OCI-LY3 (cell line): ENCODE measurements around the gene COL26A1.

Experiments
- H2AFZ ChIP-seq: fragments of 200-600, 300-600 bp; shearing (Covaris generic); 2 replicates; pipeline ENCODE4 v1.6.0; 2014; ENCODE audit warnings: antibody characterized with exemption, low read depth, low read length
- H3K27ac ChIP-seq: fragments of 200-600, 300-600 bp; sonication (generic); 2 replicates; pipeline ENCODE4 v1.5.1; 2014; ENCODE audit warnings: mild to moderate bottlenecking, low read length, moderate library complexity, mixed read lengths
- H3K27me3 ChIP-seq: fragments of 200-600, 300-600 bp; sonication (generic); 2 replicates; pipeline ENCODE4 v1.6.1; 2014; ENCODE audit warnings: low read depth, low read length, mixed read lengths
- H3K36me3 ChIP-seq: fragments of 200-600, 300-600 bp; sonication (generic); replicated peaks from 2 replicates; pipeline ENCODE3; 2014; ENCODE audit warnings: low read depth, low read length, mixed read lengths
- H3K4me1 ChIP-seq: fragments of 300-600, 200-600 bp; sonication (generic); 2 replicates; pipeline ENCODE4 v1.6.1; 2014; ENCODE audit warnings: low read length, mixed read lengths
- H3K4me2 ChIP-seq: fragments of 200-600, 300-600 bp; sonication (generic); 2 replicates; pipeline ENCODE4 v1.6.1; 2014; ENCODE audit warnings: low read length, mixed read lengths
- H3K4me3 ChIP-seq: fragments of 300-600, 200-600 bp; sonication (generic); 2 replicates; pipeline ENCODE4 v1.5.1; 2014; ENCODE audit warnings: antibody characterized with exemption, mild to moderate bottlenecking, low read length, moderate library complexity
- H3K79me2 ChIP-seq: fragments of 300-600, 200-600 bp; shearing (Covaris generic); 2 replicates; pipeline ENCODE4 v1.6.1; 2014; ENCODE audit warnings: mild to moderate bottlenecking, low read length, mixed read lengths
- H3K9ac ChIP-seq: fragments of 300-600, 200-600 bp; shearing (Covaris generic); 2 replicates; pipeline ENCODE4 v1.6.0; 2014; ENCODE audit warnings: mild to moderate bottlenecking, low read length, moderate library complexity
- H3K9me3 ChIP-seq: fragments of 200-600, 300-600 bp; shearing (Covaris generic); 2 replicates; pipeline ENCODE4 v1.6.1; 2014; ENCODE audit warnings: low read length, mixed read lengths; ENCODE audit not compliant: insufficient read depth
- H4K20me1 ChIP-seq: fragments of 200-600, 300-600 bp; sonication (generic); 2 replicates; pipeline ENCODE4 v1.6.1; 2016; ENCODE audit warnings: low read length, mixed read lengths; ENCODE audit not compliant: insufficient read depth
- CTCF ChIP-seq: fragments of 200-600, 300-600 bp; sonication (generic); IDR thresholded peaks from 2 replicates; pipeline ENCODE4 v1.5.1; 2014; ENCODE audit warnings: antibody characterized with exemption, low read length, low read depth
- EZH2phosphoT487 ChIP-seq: fragments of 200-600 bp; shearing (Covaris generic); IDR thresholded peaks from 2 replicates; pipeline ENCODE4 v1.6.1; 2018; ENCODE audit warnings: antibody characterized with exemption, mixed run types, low read depth

Gene COL26A1

GRCh38 chr7:101362334-101363195 lies at the start of gene COL26A1:
Gene COL26A1, plus strand, starts transcription at chr7:101362875. Its CDS starts 158 bp downstream, at chr7:101363033.
- H3K79me2 ChIP-seq: no peaks in the 10 kb centered on the region
- TF ChIP-seq EZH2phosphoT487 (no peak), CTCF (no peak)
- peaks cover 10% of the 10 kb centered on the region for H3K27me3 ChIP-seq
- H3K4me3 ChIP-seq: peak within 1 kb of the TSS; percentile 73
- H3K4me1 ChIP-seq: peaks cover 18% of the 10 kb centered on the region
- H3K27ac ChIP-seq: no peak within 1 kb of the TSS
- no peaks in the 10 kb centered on the region for H4K20me1 ChIP-seq
- H3K9me3 ChIP-seq: no peaks in the 10 kb centered on the region
- H3K9ac ChIP-seq: peak within 1 kb of the TSS; percentile 44; the same call in 1 of the 2 replicates
- peak within 1 kb of the TSS; percentile 96; the same call in 1 of the 2 replicates for H2AFZ ChIP-seq
- no peaks in the 10 kb centered on the region for H3K36me3 ChIP-seq
- H3K4me2 ChIP-seq: peak within 1 kb of the TSS; percentile 81

DNA sequence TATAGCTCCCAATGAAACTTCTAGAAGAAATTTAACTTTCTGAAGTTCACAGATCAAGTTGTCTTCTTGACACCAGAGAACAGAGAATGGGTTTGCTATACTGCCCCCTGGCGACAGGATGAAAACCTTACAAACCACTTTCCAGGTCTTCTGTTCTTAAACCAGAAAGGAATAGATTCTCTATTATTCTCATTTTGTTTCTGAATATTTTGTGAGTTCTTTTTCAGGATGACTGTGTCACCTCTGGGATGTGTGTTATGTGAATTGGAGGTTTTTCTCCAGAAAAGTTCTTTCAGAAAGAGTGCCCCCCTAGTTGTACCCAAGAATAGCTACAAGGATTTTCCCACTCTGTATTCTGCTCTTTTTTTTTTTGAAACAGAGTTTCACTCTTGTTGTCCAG lies 47.3 kb upstream of the COL26A1 start:
- Histone ChIP-seq H3K27me3 (no peaks in the 10 kb centered on the region), H3K9ac (no peak overlapping the region), H3K9me3 (no peaks in the 10 kb centered on the region), H3K27ac (no peak overlapping the region), H3K4me3 (no peak overlapping the region), H4K20me1 (no peaks in the 10 kb centered on the region), H3K36me3 (peaks cover 6% of the 10 kb centered on the region), H3K4me2 (no peak overlapping the region), H3K79me2 (no peaks in the 10 kb centered on the region), H2AFZ (no peak overlapping the region), H3K4me1 (no peaks in the 10 kb centered on the region)
- TF ChIP-seq CTCF: peak; percentile 75
- TF ChIP-seq EZH2phosphoT487: no peak

GRCh38 chr7:101319401-101319800 lies 43.3 kb upstream of the COL26A1 start:
- H3K27ac ChIP-seq: no peak overlapping the region
- no peak overlapping the region for H2AFZ ChIP-seq
- H4K20me1 ChIP-seq: no peaks in the 10 kb centered on the region
- no peak overlapping the region for H3K4me3 ChIP-seq
- H3K9ac ChIP-seq: no peak overlapping the region
- no peaks in the 10 kb centered on the region for H3K9me3 ChIP-seq
- peaks cover 6% of the 10 kb centered on the region for H3K36me3 ChIP-seq
- TF ChIP-seq CTCF: no peak
- no peak for TF ChIP-seq EZH2phosphoT487
- peaks cover 10% of the 10 kb centered on the region for H3K79me2 ChIP-seq
- H3K4me1 ChIP-seq: peaks cover 11% of the 10 kb centered on the region
- H3K4me2 ChIP-seq: no peak overlapping the region
- no peaks in the 10 kb centered on the region for H3K27me3 ChIP-seq

- no peaks in the 10 kb centered on the region for H3K27me3 ChIP-seq
- peaks cover 11% of the 10 kb centered on the region for H3K4me1 ChIP-seq
- peak within 1 kb of the TSS; percentile 21; the same call in 1 of the 2 replicates for H3K27ac ChIP-seq
- peak within 1 kb of the TSS; percentile 88 for H3K4me3 ChIP-seq
- no peaks in the 10 kb centered on the region for H3K9me3 ChIP-seq
- H3K9ac ChIP-seq: peak within 1 kb of the TSS; percentile 76
- TF ChIP-seq EZH2phosphoT487: no peak
- peak; percentile 23; the same call in 1 of the 2 replicates for TF ChIP-seq CTCF
- no peaks in the 10 kb centered on the region for H4K20me1 ChIP-seq
- H2AFZ ChIP-seq: peak within 1 kb of the TSS; percentile 66; the same call in 1 of the 2 replicates
- no peaks in the 10 kb centered on the region for H3K36me3 ChIP-seq
- peaks cover 10% of the 10 kb centered on the region for H3K79me2 ChIP-seq
- peak within 1 kb of the TSS; percentile 89 for H3K4me2 ChIP-seq
Observed at GRCh38 chr7:101321491-101322401, 40.9 kb upstream of the COL26A1 start, which contains the start of gene IFT22. Gene IFT22, minus strand, starts transcription at chr7:101321812. Its CDS starts 103 bp downstream, at chr7:101321709.
